HUES6 (cell line): Measurements from ENCODE around the gene FAM3A.

Experiments
- H3K27ac ChIP-seq: 2 replicates; pipeline ENCODE4 v1.7.0; 2013; ENCODE audit warnings: low read depth, mild to moderate bottlenecking, low read length, inconsistent platforms
- H3K27me3 ChIP-seq: 2 replicates; pipeline ENCODE4 v1.6.1; 2013; ENCODE audit warnings: low read length; ENCODE audit not compliant: control insufficient read depth, insufficient read depth
- H3K36me3 ChIP-seq: 2 replicates; pipeline ENCODE4 v1.6.1; 2013; ENCODE audit warnings: low read length; ENCODE audit not compliant: control insufficient read depth, insufficient read depth
- H3K4me1 ChIP-seq: 2 replicates; pipeline ENCODE4 v1.6.1; 2013; ENCODE audit warnings: low read length; ENCODE audit not compliant: control insufficient read depth, insufficient read depth
- H3K4me3 ChIP-seq: 2 replicates; pipeline ENCODE4 v1.5.1; 2013; ENCODE audit warnings: low read depth, low read length
- H3K9ac ChIP-seq: one replicate; pipeline ENCODE4 v1.6.1; 2013; ENCODE audit warnings: mild to moderate bottlenecking, low read length
- H3K9me3 ChIP-seq: 2 replicates; pipeline ENCODE4 v1.6.1; 2013; ENCODE audit warnings: low read depth, low read length; ENCODE audit not compliant: control insufficient read depth, insufficient read depth

The FAM3A gene

GRCh38 chrX:154458116-154458953 is 57.7 kb downstream of the FAM3A start, which contains the start of gene PLXNA3:
Gene PLXNA3, plus strand, starts transcription at chrX:154458281. Its CDS starts 1,903 bp downstream, at chrX:154460184.
- peaks cover 24% of the 10 kb centered on the region; the same call in 1 of the 2 replicates for H3K9me3 ChIP-seq
- peak within 1 kb of the TSS; percentile 75 for H3K9ac ChIP-seq
- no peaks in the 10 kb centered on the region for H3K27me3 ChIP-seq
- peaks cover 23% of the 10 kb centered on the region for H3K36me3 ChIP-seq
- H3K4me1 ChIP-seq, result peaks cover 3% of the 10 kb centered on the region; the same call in 1 of the 2 replicates
- peak within 1 kb of the TSS; percentile 75 for H3K4me3 ChIP-seq
- H3K27ac ChIP-seq, result no peak within 1 kb of the TSS

- H3K36me3 ChIP-seq, result peaks cover 18% of the 10 kb centered on the region
Observed at GRCh38 chrX:154457491-154458115, 58.4 kb downstream of the FAM3A start.

More at GRCh38 chrX:154457491-154458115, 58.4 kb downstream of the FAM3A start:
- Histone ChIP-seq H3K27ac (no peak overlapping the region), H3K27me3 (no peaks in the 10 kb centered on the region), H3K4me3 (peak overlapping the region; percentile 51), H3K4me1 (peaks cover 3% of the 10 kb centered on the region; the same call in 1 of the 2 replicates), H3K9ac (peak overlapping the region; percentile 75), H3K9me3 (peaks cover 24% of the 10 kb centered on the region; the same call in 1 of the 2 replicates)
